COLO668 (cell line): Measurements from ENCODE around the gene PLCB1.
"Not testable (repeated sequence)": the region's sequence is repeated elsewhere in the genome, so short reads cannot be mapped to it uniquely, and the experiment has no call there.

Experiments
- DNase-seq: peaks from one replicate; lab custom pipeline; 2025; ENCODE audit not compliant: unreplicated experiment; lab: John Stamatoyannopoulos, UW

The PLCB1 gene

DNA sequence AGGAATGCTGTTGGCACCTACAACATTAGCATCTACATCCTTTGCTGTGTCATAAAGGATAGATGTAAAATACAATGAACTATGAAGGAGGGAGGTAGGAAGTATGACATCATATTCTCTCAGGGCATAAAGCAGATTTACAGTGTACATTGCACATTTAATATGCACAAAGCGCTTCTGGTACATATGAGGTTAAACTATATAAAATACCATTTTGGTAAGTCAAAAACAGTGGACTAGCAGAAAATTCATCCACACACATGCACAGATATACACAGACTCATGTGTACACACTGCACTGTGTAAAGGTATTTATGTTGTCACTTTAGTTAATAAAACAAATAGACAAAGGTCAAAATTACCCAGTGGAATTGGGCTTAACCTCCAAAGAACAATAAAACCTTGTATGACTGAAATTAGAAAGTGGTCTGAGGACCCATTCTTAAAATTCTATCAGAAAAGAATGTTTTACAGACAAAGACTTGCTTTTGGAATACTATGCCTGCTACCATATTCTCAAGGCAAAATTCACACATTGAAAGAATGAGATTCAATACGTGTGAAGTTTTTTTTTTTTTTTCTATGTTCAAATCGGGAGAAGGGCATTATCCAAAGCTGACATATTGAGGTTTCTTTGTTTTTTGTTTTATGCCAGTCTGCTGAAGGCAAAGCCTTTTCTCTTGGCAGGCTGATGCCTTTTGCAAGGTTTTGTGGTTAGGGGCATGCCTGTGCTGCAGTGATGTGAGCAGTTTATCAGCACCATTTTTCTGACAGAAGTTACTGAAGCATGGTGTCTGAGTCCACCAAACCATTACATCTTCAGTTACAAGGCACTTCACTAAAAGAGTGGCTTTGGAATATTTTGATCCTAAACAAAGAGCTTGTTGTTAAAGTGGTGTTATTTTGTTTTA lies 199.0 kb downstream of the PLCB1 start:
- DNase-seq = no peak

DNA sequence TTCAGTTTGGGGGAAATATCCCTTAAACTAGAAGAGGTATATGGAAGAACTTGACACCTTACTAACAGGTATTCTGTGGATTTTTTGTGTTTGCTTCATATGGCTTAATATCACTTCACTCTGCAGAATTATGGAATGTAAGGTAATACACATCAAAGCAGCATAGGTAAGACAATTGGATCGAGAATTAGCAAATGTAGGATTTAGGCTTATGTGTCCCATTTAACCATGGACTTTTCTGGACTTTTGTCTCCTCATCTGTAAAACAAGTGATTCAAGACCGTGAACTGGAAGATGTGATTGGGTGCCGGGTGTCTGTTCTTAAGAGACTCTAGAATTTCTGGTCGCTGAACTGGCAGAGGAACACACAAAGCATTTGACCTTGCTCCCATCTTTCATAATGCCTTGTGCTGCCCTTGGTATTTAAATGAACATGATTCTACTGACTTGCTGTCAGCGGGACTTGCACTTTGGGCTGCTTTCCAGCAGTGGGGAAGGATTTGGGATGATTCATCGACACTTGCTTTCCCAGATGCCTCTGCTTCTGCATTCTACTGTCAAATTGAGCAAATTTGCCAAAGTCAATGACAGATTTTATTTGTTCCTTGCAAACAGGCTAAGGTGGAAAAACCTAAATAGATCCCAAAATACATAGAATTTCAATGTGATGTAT lies 199.8 kb downstream of the PLCB1 start:
- no peak for DNase-seq

DNA sequence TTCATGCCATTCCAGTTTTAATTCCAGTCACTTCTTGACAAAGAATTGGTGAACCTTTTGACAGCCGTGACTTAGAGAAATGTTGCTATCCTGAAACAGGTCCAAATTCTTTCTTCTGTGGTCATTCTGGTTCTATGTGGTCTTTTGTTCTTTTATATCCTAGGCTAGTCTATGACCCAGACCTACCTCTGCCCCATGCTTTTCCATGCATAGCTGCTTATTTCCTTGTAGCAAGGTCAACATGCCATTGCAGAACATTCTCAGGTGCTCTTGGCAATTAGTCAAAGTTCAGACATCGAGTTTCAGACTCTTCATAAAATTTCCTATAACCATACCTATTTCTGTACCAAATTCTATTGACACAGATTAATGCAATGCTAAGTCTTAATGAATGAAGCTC lies 202.6 kb downstream of the PLCB1 start:
- no peak for DNase-seq

DNA sequence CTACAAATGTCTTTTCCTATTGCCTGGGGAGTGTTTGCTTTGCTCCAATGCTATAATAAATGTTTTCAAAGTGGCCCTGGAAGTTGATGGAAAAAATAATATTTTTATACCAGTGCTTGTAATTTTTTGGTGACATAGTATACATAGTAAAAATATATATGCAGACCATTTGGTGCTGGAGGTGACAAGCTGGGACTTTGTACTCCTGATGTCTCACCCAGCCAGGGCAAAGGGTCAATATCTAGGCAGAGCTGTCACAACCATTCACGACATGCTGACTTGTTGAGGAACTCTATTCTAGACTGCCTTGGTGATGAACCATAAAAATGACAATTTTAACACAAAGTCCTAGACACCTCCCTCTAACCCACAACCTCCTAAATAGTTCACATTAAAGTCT lies 203.0 kb downstream of the PLCB1 start:
- DNase-seq = no peak

DNA sequence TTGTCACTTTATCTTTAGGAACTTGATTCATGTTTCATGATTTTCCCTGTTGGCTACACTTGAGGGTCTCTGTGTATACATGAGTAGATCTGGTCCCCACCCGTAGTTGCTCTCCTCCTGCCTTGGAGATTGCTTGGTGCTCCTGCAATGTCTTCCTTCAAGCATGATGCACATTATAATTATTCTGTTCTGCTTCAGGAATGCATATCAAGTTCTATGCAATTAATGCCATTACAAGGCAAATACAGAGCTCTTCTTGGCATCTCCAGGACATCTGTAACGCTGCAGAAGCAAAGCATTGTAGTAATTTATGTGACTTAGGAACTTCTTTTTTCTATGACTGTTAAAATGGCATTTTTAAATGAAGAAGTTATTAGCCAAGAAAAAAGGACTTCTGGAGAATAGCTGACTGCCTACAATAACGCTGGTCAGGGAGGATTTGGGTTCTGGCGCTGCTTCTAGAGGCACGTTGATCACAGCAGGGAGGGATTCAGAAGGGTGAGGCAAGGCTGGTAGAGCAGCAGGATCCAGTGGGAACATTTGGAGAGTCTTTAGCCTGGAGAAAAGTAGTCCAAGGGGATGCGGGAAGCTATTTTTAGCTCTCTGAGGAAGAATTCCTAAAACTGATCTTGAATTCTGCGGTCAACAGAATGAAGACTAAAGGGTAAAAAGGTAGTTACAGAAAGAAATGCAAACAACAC lies 203.6 kb downstream of the PLCB1 start:
- DNase-seq = no peak

DNA sequence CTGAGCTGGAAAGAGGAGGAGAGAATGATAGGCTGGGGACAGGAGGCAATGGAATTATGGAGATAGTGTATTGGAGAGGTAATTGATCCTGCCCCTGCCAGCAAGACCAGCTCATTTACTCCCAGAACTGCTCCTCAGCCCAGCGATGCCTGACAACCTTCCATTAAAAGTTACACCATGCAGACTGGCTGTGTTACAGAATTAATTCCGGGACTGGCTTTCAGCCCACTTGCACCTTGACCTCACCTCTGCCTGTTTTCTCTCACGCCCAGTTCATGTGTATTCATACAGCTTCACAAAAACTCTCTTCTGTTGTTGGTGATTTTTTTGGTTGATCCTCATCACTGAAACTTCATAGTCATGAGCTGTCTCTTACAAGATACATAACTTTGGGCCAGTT lies 207.3 kb downstream of the PLCB1 start:
- DNase-seq = no peak

DNA sequence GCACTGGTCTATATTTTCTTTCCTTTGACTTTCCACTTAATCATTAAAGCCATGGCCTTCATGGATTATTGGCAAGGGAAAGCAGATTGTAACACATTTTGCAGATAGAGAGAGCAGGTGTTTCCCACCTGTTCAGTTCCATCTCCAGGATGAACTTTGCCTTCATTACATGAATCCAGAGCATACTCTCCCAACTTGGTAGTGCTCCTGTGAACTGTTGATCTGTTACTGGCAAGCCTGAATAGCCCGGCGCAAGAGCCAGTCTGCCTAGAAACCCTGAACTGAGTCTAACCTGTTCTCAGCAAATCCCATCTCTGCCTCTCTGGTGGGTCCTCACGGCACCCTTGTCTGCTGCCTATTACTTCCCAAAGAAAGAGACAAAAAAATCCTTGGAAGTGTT lies 210.3 kb downstream of the PLCB1 start:
- no peak for DNase-seq

DNA sequence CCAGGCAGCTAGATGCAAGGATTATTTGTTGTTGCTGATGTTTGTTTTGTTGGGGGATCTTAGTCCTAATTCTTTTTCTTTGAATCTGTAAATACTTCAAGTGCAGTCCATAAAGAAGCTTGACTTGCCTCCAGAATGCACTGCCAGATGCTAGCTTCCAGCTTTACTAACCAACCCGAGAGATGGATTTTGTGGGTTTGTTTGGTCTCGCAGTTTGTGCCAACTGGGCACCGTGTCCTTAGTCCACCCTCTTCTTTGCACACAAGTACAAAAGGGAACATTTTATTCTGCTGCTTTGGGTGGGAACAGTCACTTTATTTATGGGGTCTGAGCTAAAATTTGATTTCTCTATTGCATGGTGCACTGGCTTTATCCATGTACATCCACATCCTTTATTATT lies 212.0 kb downstream of the PLCB1 start:
- no peak for DNase-seq

DNA sequence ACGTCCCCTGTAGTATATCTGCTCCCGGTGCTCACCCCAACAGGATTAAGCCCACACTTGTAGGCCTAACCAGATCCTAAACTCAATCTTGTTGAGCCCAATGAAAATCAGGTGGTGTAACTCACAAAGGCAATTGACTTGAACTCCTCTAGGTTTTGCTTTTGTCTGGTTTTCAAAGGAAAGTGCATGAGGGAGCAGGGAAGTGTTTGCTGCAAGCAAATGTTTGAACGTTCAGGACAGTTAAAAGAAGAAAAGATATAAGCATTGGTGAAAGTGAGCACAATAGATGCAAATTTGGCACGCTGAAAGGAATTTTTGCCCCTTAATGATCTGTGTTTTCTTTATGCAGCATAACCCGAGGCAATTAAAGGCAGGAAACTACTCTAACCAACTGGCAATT lies 212.6 kb downstream of the PLCB1 start:
- no peak for DNase-seq

DNA sequence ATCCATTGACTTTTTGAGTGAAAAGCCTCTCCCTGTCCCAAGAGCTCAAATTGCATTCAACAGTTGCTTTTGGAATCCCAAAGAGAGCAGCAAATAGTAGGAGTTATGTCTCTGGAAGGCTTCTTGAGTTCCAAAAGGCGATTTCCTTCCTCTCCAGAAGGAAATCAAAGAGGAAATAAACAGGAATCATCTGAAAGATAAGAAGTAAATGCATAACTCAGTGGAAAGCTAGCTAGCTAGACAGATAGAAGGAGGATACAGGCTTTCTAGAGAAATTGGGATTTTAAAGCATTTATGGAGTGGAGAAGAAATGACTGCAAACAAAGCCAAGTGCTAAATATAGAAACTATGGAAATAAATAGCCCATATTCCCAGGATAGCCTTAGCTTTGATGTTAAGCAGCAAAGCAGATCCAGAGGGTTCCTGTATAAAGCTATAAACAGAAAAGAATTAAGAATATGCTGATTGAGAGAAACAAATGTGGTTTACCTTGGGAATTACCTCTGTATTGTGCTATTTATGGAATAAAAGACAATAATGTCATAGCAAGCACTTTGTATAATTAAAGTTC lies 214.7 kb downstream of the PLCB1 start:
- no peak for DNase-seq

DNA sequence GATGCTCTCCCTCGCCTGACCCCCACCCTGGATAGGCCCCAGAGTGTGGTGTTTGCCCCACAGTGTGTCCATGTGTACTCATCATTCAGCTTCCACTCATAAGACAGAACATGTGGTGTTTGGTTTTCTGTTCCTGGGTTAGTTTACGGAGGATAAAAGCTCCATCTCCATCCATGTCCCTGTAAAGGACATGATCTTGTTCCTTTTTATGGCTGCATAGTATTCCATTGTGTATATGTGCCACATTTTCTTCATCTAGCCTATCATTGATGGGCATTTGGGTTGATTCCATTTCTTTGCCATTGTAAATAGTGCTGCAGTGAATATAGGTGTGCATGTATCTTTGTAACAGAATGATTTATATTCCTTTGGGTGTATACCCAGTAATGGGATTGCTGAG lies 218.2 kb downstream of the PLCB1 start:
- DNase-seq = not testable (repeated sequence)

DNA sequence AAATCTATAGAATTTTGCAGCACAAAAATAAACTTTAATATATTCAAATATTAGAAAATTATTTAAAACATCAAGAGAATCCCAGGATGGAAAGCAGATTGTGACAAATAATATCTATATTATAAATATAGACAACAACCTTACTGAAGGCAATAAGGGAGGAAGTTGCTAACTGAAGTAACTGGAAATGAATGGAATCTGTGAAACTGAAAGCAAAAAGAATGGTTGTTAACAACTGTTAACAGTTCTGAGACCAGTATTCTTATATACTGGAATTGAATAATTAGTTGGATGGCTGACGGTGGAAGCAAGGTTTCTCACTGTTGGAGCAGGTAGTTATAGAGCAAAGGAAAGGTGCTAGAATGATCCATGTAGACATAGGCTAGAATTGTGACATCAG lies 220.4 kb downstream of the PLCB1 start:
- no peak for DNase-seq

DNA sequence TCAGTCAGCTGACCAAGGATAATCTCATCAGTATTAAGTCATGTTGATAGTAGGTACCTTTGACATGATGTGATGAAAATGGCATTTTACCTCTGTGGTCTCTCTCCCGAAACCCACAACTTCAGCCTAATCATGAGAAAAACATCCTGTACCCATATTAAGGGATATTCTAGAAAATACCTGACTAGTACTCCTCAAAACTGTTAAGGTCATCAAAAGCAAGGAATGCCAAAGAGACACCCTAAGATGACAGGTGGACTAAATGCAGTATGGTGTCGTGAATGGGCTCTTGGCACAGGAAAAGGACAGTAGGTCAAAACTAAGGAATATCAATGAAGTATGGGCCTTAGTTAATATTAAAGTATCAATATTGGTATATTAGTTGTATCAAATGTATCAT lies 221.4 kb downstream of the PLCB1 start:
- no peak for DNase-seq

DNA sequence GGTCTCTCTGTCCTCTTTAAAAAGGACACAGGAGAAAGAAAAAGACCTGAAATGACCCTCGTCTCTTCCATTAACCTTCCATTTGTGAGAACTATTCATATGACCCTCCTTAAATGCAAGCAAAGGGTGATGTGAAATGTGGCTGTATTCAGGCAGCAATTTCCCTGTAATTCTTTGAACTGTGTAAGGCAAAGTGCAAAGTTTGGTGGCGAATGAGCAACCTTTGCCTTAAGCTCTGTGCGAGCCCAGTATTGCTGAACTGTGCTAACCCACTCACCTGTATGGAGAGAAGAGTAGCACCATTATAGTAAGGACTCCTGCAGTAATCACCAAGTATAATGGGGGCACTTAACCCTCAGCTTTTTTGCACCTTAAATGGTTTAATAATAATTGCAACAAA lies 223.4 kb downstream of the PLCB1 start:
- no peak for DNase-seq

DNA sequence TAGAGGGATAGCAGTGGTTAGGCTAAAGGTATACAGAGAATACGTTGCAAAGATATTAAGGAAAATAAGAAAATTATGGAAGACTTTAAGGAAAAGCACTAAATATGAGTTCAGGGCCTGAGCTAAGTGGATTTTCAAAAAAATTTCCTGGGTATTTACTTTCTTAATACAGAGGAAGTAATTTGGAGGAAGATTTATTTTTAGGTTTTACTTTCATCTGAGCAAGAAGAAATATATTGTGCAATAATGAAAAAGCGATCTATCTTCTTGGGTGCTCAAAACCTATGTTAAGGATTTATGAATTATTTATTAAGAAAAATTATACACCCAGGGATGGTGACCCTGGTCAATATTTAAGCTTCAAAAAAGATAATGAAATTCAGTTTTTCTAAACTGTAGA lies 224.7 kb downstream of the PLCB1 start:
- DNase-seq = no peak

DNA sequence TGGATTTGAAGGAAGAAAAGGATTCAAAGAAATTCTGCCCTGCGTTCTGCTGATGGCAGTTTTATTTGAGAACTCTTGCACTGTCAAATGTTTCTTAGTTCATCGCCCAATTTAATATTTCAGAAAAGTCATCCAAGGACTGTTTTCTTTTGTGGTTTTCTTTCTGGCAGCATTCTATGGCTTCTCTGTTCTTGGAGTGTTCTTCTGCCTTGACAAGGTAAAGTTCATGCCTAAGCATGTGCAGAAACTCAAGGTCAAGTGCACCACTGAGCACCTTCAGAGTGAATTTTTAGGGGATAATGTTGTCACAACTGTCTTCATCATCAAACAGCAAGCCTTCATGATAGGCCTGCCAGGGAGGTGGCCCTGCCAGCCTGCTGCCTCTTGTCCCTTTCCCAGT lies 225.6 kb downstream of the PLCB1 start:
- no peak for DNase-seq

DNA sequence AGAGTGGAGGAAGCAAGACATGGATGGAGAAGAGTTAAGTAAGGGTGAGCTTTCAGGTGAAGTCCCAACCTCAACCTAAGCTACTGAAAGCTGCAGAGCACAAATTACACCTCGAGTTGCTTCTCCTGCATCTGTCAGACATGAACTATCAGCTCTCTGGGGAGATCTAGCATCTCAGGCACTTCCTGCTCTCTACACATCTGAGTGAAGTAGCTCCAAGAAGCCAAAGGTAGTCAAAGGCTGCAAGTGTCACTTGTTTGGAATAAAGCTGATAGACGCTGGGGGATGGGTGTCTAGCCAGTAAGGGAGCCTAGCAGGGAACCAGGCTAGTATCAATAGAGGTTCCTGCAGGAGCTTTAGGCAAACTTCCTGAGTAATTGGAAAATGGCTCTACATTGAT lies 228.0 kb downstream of the PLCB1 start:
- no peak for DNase-seq

DNA sequence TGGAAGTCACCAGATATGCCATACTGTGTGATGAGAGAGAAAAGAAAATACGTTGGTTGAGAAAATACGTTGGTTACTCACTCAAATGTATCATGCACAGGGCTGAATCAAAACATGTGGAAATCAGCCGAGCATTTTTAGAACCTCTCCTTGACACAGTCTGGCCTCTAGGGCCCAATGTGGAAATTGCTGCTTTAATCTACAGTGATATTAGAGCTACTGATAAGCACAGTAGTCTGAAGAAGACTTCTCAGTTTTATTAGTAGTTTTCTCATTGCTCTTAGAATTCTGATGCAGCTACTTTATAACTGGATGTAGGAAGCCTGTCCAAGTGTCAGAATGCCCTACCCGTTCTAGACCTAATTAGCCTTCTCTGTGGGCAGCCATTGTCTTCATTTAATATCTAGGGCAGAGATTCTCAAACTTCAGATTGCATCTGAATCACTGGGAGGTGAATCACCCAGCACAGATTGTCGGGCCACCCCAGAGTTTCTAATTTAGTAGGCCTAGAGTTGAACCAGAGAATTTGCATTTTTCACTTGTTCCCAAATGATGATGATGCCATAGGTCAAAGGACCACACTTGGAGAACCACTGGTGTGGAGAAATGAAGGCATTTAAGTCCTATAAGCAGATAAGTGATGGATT lies 229.1 kb downstream of the PLCB1 start:
- no peak for DNase-seq

DNA sequence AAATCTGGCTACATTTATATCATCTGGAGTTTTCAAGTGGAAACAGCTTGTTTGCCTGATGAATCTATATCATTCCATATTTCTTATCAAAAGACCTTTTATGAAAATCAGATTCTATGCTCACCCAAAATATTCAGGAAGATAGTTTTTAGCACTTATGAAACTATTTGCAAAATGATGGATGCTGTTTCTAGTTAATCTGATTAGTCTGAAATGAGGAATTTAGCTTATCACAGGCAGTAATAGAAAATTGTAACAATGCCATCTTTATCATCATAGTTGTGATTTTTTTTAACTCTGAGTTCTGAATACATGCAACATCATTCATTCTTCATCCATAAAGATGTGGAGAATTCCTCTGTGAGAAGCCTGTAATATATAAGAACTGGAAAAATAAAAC lies 229.7 kb downstream of the PLCB1 start:
- no peak for DNase-seq

DNA sequence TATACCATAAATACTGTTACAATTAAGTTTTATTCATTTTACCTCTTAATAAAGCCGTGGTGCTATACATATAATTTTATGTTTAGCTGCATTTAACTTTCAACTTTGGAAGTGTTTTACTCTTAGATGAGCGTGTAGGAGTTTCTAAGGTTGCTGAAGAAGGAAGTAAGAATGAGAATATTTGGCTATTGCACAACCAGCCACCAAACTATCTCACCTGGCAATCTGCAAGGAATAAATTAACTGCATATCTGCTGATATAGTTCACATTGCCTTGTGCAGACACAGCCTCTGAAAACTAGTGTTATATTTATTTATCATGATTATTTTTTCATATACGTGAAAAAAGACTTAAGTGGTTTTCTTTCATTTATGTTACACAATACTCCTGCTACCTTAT lies 230.4 kb downstream of the PLCB1 start:
- no peak for DNase-seq
